GM12872 (cell line): ENCODE results near the gene ITPKC.

Experiments used
- TF ChIP-seq, protein P1 (sequence below): IDR thresholded peaks from 3 replicates; pipeline ENCODE4 v1.5.1; 2011; ENCODE audit warnings: low read depth, mild to moderate bottlenecking, low read length, moderate library complexity; ENCODE audit not compliant: insufficient read depth

Gene ITPKC

GRCh38 chr19:40691421-40692211, 25.3 kb upstream of the ITPKC start:
- TF ChIP-seq, protein P1, sequence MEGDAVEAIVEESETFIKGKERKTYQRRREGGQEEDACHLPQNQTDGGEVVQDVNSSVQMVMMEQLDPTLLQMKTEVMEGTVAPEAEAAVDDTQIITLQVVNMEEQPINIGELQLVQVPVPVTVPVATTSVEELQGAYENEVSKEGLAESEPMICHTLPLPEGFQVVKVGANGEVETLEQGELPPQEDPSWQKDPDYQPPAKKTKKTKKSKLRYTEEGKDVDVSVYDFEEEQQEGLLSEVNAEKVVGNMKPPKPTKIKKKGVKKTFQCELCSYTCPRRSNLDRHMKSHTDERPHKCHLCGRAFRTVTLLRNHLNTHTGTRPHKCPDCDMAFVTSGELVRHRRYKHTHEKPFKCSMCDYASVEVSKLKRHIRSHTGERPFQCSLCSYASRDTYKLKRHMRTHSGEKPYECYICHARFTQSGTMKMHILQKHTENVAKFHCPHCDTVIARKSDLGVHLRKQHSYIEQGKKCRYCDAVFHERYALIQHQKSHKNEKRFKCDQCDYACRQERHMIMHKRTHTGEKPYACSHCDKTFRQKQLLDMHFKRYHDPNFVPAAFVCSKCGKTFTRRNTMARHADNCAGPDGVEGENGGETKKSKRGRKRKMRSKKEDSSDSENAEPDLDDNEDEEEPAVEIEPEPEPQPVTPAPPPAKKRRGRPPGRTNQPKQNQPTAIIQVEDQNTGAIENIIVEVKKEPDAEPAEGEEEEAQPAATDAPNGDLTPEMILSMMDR = no peak

GRCh38 chr19:40692212-40692551, 24.7 kb upstream of the ITPKC start:
- TF ChIP-seq, protein P1 = no peak

DNA sequence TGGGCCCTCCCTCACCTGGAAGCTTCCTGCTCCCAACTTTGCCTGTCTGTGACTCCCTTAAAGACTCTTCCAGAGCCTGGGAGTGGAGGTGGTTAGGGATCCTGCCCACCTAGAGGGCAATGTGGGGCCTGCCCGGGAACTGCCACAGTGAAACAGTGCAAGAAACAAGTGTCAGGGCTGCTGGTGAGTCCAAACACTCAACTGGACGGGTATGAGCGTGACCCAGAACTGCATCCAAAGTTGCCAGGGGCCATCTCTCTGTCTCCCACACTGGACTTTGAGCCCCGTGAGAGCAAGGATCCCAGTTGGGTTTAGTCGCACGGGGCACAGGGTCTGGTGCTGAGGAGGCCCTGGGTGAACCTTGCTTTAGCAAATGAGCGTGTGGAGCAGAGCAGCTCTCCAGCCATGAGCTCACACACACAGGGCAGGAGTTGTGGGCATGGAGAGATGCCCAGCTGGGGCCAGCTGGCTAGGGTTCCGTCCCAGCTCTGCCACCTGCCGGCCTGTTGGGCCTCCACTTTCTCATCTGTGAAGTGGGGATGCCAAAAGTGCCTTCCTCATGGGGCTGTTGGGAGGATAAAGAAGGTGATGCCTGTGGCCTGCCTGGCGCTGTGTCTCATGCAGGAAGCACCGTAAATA, 23.6 kb upstream of the ITPKC start:
- TF ChIP-seq, protein P1 = no peak

- TF ChIP-seq, protein P1 = no peak
These were observed 23.0 kb upstream of the ITPKC start for GRCh38 chr19:40693896-40694295.

DNA sequence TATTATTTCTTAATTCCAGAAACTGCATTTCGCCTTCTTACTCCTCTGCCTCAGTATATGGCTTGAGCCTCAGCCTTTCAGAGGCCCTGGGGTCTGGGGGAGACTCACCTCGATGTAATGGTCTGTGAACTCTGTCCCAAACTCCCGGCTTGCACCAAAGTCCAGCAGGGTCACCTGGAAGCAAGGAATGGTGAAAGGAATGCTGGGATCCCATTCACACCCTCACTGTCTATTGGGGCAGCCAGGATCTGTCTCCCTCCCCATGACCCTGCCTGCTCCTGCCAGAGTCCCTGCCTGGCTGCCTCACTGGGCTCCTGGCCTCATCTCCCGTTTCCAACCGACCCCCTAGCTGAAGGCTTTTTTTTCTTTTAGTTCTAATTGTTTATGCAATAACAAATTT, 21.0 kb upstream of the ITPKC start:
- TF ChIP-seq, protein P1 = no peak

DNA sequence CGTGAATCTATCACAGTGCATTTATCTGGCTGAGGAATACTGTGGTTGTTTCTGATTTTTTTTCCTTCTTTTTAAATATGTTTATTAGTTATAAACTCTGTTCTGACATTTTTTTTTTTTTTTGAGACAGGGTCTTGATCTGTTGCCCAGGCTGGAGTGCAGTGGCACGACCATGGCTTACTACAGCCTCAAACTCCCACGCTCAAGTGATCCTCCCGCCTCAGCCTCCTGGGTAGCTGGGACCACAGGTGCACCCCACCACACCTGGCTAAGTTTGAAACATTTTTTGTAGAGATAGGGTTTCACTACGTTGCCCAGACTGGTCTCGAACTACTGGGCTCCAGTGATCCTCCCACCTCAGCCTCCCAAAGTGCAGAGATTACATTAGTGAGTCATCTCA, 19.9 kb upstream of the ITPKC start:
- TF ChIP-seq, protein P1 = no peak

DNA sequence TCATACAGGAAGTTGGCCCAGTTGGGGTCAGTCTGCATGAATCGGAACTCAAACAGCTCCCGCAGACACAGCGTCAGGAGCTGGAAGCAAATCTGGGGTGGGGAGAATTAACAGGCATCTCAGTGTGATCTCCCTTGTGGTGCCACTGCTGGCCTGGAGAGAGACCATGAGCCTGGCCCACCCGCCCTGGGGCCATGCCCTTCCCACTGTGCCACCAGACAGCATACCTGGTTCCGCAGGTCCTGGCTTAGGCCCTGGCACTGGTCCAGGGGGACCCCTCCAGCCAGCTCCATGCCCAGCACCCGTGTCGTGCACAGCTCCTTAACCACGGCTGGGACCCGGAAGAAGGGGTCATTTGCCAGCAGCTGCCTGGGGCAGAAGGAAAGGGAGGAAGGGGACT, 16.8 kb upstream of the ITPKC start:
- TF ChIP-seq, protein P1 = no peak
